Endothelial cell of umbilical vein (primary cell): ENCODE measurements around the gene SAT1. TPM values are rescaled to one million over a fixed set of nuclear protein-coding genes. Genes with fewer than 3 reads are reported as not detected.

Experiments used
- BruUV-seq: library from RNA; stranded (reverse); fragments of 400-500 nt; replicated peaks from 2 replicates; lab custom pipeline; 2021; lab: Mats Ljungman, UMichigan
- CTCF ChIA-PET: fragments of 300-600, 350-600 bp; sonication (Branson Sonifier 250); formaldehyde crosslinking; loops from one replicate; lab custom pipeline; 2021; ENCODE audit warnings: antibody characterized with exemption, inconsistent platforms; lab: Charles Lee
- POLR2A ChIA-PET: fragments of 300-600, 350-600 bp; sonication (Branson Sonifier 250); formaldehyde crosslinking; loops from one replicate; lab custom pipeline; 2021; ENCODE audit warnings: antibody characterized with exemption, inconsistent platforms; lab: Charles Lee
- DNase-seq: peaks from one replicate; pipeline ENCODE4 v3.0.0-alpha.2; 2011; ENCODE audit warnings: low read depth, low spot score
- FAIRE-seq: peaks from 2 replicates; lab custom pipeline; 2011; peaks lifted over from hg19 to GRCh38; lab: Jason Lieb, UNC
- H2AFZ ChIP-seq: 2 replicates; pipeline ENCODE4 v1.6.0; 2012; ENCODE audit warnings: low read depth, low read length, control low read depth, inconsistent platforms
- H3K27ac ChIP-seq: 2 replicates; pipeline ENCODE4 v1.5.1; 2011; ENCODE audit warnings: low read depth, mild to moderate bottlenecking, control low read depth, low read length, moderate library complexity; ENCODE audit not compliant: insufficient read depth
- H3K27me3 ChIP-seq, 2 experiments: 2 replicates each; pipeline versions ENCODE4 v1.6.0 to v1.6.1; 2011; ENCODE audit warnings: low read length in 2 of 2, mixed read lengths in 1 of 2; ENCODE audit not compliant: control insufficient read depth in 2 of 2, insufficient read depth in 2 of 2
- H3K36me3 ChIP-seq, 2 experiments: 2 replicates in 1 of 2; 3 replicates in 1 of 2; pipeline ENCODE4 v1.5.1; 2011; ENCODE audit warnings: low read length in 2 of 2, mild to moderate bottlenecking in 1 of 2, moderate library complexity in 1 of 2; ENCODE audit not compliant: control insufficient read depth in 2 of 2, insufficient read depth in 2 of 2; ENCODE audit errors: extremely low read depth in 1 of 2
- H3K4me1 ChIP-seq: 3 replicates; pipeline ENCODE4 v1.5.1; 2011; ENCODE audit warnings: mild to moderate bottlenecking, low read length; ENCODE audit not compliant: control insufficient read depth, insufficient read depth; ENCODE audit errors: extremely low read depth
- H3K4me2 ChIP-seq: 2 replicates; pipeline ENCODE4 v1.6.1; 2011; ENCODE audit warnings: low read length, control low read depth, mixed read lengths; ENCODE audit not compliant: insufficient read depth
- H3K4me3 ChIP-seq, 3 experiments: fragments of 200-600 bp in 1 of 3; sonication (generic), shearing (Covaris generic) in 1 of 3; replicated peaks in 1 of 3; 2 replicates each; pipeline ENCODE4 v1.5.1; 2011 to 2016; ENCODE audit warnings: control low read depth in 3 of 3, low read length in 3 of 3, mild to moderate bottlenecking in 2 of 3, inconsistent platforms in 1 of 3, low read depth in 1 of 3, moderate library complexity in 1 of 3; ENCODE audit not compliant: insufficient read depth in 1 of 3
- H3K79me2 ChIP-seq: 2 replicates; pipeline ENCODE4 v1.6.0; 2012; ENCODE audit warnings: low read length, inconsistent platforms; ENCODE audit not compliant: control insufficient read depth, insufficient read depth
- H3K9ac ChIP-seq: replicated peaks from 2 replicates; pipeline ENCODE3; 2011; ENCODE audit warnings: low read length, control low read depth; ENCODE audit not compliant: insufficient read depth; ENCODE audit errors: extremely low read depth
- H3K9me1 ChIP-seq: replicated peaks from 3 replicates; pipeline ENCODE4 v1.6.0; 2011; ENCODE audit warnings: mild to moderate bottlenecking, low read length; ENCODE audit not compliant: control insufficient read depth, insufficient read depth; ENCODE audit errors: extremely low read depth
- H3K9me3 ChIP-seq: replicated peaks from 2 replicates; pipeline ENCODE4 v1.5.1; 2012; ENCODE audit warnings: low read length, inconsistent platforms; ENCODE audit not compliant: control insufficient read depth, insufficient read depth
- H4K20me1 ChIP-seq: replicated peaks from 2 replicates; pipeline ENCODE3; 2011; ENCODE audit warnings: mild to moderate bottlenecking, low read length; ENCODE audit not compliant: control insufficient read depth, insufficient read depth; ENCODE audit errors: extremely low read depth
- EZH2 ChIP-seq: IDR thresholded peaks from 2 replicates; pipeline ENCODE4 v1.6.1; 2012; ENCODE audit warnings: borderline replicate concordance, low read depth, mild to moderate bottlenecking, moderate library complexity, low read length, inconsistent platforms; ENCODE audit not compliant: severe bottlenecking
- FOS ChIP-seq: IDR thresholded peaks from 2 replicates; pipeline ENCODE4 v1.6.1; 2011; ENCODE audit warnings: mild to moderate bottlenecking, low read length, moderate library complexity, borderline replicate concordance; ENCODE audit not compliant: insufficient read depth
- GATA2 ChIP-seq: IDR thresholded peaks from 2 replicates; pipeline ENCODE4 v1.7.0; 2011; ENCODE audit warnings: low read depth, mild to moderate bottlenecking, moderate library complexity, mixed read lengths, low read length; ENCODE audit not compliant: insufficient read length, insufficient read depth
- JUN ChIP-seq: IDR thresholded peaks from 2 replicates; pipeline ENCODE4 v1.6.1; 2011; ENCODE audit warnings: borderline replicate concordance, low read depth; ENCODE audit not compliant: insufficient read length, insufficient read depth
- MYC ChIP-seq: IDR thresholded peaks from one replicate; pipeline ENCODE4 v1.6.1; 2011; ENCODE audit warnings: mild to moderate bottlenecking, low read depth, low read length
- POLR2A ChIP-seq: IDR thresholded peaks from 2 replicates; pipeline ENCODE4 v1.6.1; 2012; ENCODE audit warnings: low read depth, mild to moderate bottlenecking, control low read depth, low read length
- POLR2AphosphoS5 ChIP-seq: IDR thresholded peaks from 2 replicates; pipeline ENCODE4 v1.6.1; 2012; ENCODE audit warnings: low read depth, mild to moderate bottlenecking, control low read depth, low read length, moderate library complexity; ENCODE audit not compliant: insufficient read depth
- dilution Hi-C: fragments of 300-500 bp; cut with MboI; formaldehyde crosslinking; loops from one replicate; pipeline ENCODE4 v1.15.0; 2019; ENCODE audit warnings: low sequenced_read_pairs; ENCODE audit not compliant: extremely low pct_ligation_motif_present
- intact Hi-C: fragments of 100-400 bp; cut with micrococcal nuclease; formaldehyde crosslinking; loops from one replicate; pipeline ENCODE4 v1.10.0; 2022
- polyA plus RNA-seq, 4 experiments: library from polyadenylated mRNA; depleted of rRNA in 3 of 4; stranded (reverse) in 3 of 4; unstranded in 1 of 4; fragments of >200 nt; gene quantifications; 2 replicates each; pipeline versions ENCODE4 v1.2.1 to v1.2.3, GENCODE V29; 2011 to 2012; ENCODE audit warnings: missing spikeins in 1 of 4
- total RNA-seq: library from RNA; stranded (reverse); gene quantifications from 2 replicates; pipeline ENCODE4 v1.2.3, GENCODE V29; 2021
- TF ChIP-seq, protein P1 (sequence below), 2 donors: IDR thresholded peaks; 1 replicate in 1 of 2; 2 replicates in 1 of 2; pipeline ENCODE4 v1.5.1; 2011; ENCODE audit warnings: low read length in 2 of 2, mild to moderate bottlenecking in 2 of 2, moderate library complexity in 2 of 2, control low read depth in 1 of 2, inconsistent platforms in 1 of 2, low read depth in 1 of 2; ENCODE audit not compliant: insufficient read depth in 1 of 2; ENCODE audit errors: extremely low read depth in 1 of 2
- TF ChIP-seq, protein P2 (sequence below): IDR thresholded peaks from 2 replicates; pipeline ENCODE4 v1.6.1; 2011; ENCODE audit not compliant: insufficient read depth, insufficient read length

Gene SAT1
- total and polyA plus RNA-seq, 2 donors (not counting 3 experiments of a cell fraction or from before 2014, with no cell fraction given) = 289 to 526 TPM

- ChIA-PET CTCF (no interaction called here), POLR2A (interaction anchor here (1.0 kb wide), 1 partner anchor 29 kb away, joined by 6 read pairs; the partner anchor contains the start of gene SAT1)
- H3K79me2 ChIP-seq = no peaks in the 10 kb centered on the region
- TF ChIP-seq POLR2A (no peak), FOS (no peak), GATA2 (no peak), MYC (no peak)
- TF ChIP-seq, protein P1, sequence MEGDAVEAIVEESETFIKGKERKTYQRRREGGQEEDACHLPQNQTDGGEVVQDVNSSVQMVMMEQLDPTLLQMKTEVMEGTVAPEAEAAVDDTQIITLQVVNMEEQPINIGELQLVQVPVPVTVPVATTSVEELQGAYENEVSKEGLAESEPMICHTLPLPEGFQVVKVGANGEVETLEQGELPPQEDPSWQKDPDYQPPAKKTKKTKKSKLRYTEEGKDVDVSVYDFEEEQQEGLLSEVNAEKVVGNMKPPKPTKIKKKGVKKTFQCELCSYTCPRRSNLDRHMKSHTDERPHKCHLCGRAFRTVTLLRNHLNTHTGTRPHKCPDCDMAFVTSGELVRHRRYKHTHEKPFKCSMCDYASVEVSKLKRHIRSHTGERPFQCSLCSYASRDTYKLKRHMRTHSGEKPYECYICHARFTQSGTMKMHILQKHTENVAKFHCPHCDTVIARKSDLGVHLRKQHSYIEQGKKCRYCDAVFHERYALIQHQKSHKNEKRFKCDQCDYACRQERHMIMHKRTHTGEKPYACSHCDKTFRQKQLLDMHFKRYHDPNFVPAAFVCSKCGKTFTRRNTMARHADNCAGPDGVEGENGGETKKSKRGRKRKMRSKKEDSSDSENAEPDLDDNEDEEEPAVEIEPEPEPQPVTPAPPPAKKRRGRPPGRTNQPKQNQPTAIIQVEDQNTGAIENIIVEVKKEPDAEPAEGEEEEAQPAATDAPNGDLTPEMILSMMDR (IDR thresholded peaks at IDR 0.05; ENCODE audit: extremely low read depth in 1 of 2, insufficient read depth in 1 of 2, low read depth in 1 of 2, low read length in 2 of 2) = no peak
- peak overlapping the region; percentile 23 for H3K9ac ChIP-seq
- BruUV-seq = no TSS peak
- H3K27ac ChIP-seq = peak overlapping the region; percentile 53
- H3K4me1 ChIP-seq = peaks cover 13% of the 10 kb centered on the region
- H3K9me1 ChIP-seq = no peaks in the 10 kb centered on the region
- no peaks in the 10 kb centered on the region for H3K36me3 ChIP-seq
- DNase-seq (no peak), FAIRE-seq (no peak)
- H4K20me1 ChIP-seq = no peaks in the 10 kb centered on the region
- no peak overlapping the region for H3K4me3 ChIP-seq
- peak overlapping the region; percentile 70 for H2AFZ ChIP-seq
- intact Hi-C loops = no loop called here
- no peaks in the 10 kb centered on the region for H3K27me3 ChIP-seq
- H3K4me2 ChIP-seq = peak overlapping the region; percentile 79
- dilution Hi-C loops = no loop called here
- no peaks in the 10 kb centered on the region for H3K9me3 ChIP-seq
Observed at GRCh38 chrX:23811656-23812055, 28.7 kb downstream of the SAT1 start.

DNA sequence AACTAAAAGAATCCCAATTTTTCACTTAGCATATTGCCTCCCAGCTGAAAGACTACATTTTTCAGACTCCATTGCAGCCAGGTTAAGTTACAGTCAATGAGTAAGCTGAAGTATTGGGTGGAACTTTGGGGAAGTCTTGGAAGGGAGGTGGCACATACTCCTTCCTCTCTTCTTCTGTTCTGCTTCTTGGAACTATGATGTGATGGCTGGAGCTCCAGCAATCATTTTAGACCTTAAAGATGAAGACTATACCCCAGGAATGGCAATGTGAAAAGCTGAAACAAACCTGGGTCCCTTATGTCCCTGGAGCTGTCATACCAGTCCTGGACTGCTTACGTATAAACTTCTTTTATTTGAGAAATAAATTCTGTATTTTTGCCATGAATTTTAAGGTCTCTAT, 30.8 kb downstream of the SAT1 start:
- Histone ChIP-seq H2AFZ (no peak overlapping the region), H3K9me1 (no peaks in the 10 kb centered on the region), H3K4me1 (peaks cover 6% of the 10 kb centered on the region), H3K4me3 (no peak overlapping the region), H3K9me3 (no peaks in the 10 kb centered on the region), H3K9ac (no peak overlapping the region), H3K79me2 (no peaks in the 10 kb centered on the region), H3K36me3 (no peaks in the 10 kb centered on the region), H3K4me2 (no peak overlapping the region), H3K27ac (no peak overlapping the region), H3K27me3 (no peaks in the 10 kb centered on the region), H4K20me1 (no peaks in the 10 kb centered on the region)
- ChIA-PET CTCF (no interaction called here), POLR2A (interaction anchor here (0.6 kb wide), 1 partner anchor 240 kb away, joined by 3 read pairs; no protein-coding TSS in a partner anchor)
- no TSS peak for BruUV-seq
- DNase-seq (no peak), FAIRE-seq (no peak)
- intact Hi-C loops = no loop called here
- dilution Hi-C loops = no loop called here
- TF ChIP-seq GATA2 (no peak), JUN (no peak), POLR2AphosphoS5 (no peak), EZH2 (no peak), FOS (no peak), POLR2A (no peak), MYC (no peak)
- TF ChIP-seq, protein P1 (IDR thresholded peaks at IDR 0.05; ENCODE audit: extremely low read depth in 1 of 2, insufficient read depth in 1 of 2, low read depth in 1 of 2, low read length in 2 of 2) = no peak
- TF ChIP-seq, protein P2, sequence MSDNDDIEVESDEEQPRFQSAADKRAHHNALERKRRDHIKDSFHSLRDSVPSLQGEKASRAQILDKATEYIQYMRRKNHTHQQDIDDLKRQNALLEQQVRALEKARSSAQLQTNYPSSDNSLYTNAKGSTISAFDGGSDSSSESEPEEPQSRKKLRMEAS = no peak
